WTC11 (cell line): Measurements from ENCODE around the gene RASGRP4. TPM values are rescaled to one million over a fixed set of nuclear protein-coding genes. Genes with fewer than 3 reads are reported as not detected.

Experiments
- ATAC-seq: fragments of 200-7000 bp; cut with Tn5 transposase; 2 replicates; pipeline ENCODE4 v1.10.0; 2021; ENCODE audit warnings: mild to moderate bottlenecking, moderate library complexity
- CTCF ChIA-PET: fragments of 300-600 bp; sonication (Branson Sonifier 250); formaldehyde crosslinking; loops from one replicate; lab custom pipeline; 2021; ENCODE audit warnings: antibody characterized with exemption; lab: Charles Lee
- POLR2A ChIA-PET: fragments of 350-600 bp; sonication (Branson Sonifier 250); formaldehyde crosslinking; loops from one replicate; lab custom pipeline; 2021; ENCODE audit warnings: antibody characterized with exemption; lab: Charles Lee
- DNase-seq: peaks from one replicate; pipeline ENCODE4 v3.0.0; 2021; ENCODE audit warnings: low spot score
- H3K27ac Mint-ChIP-seq: 2 replicates; pipeline ENCODE4 v1.8.0; 2021; ENCODE audit warnings: mixed read lengths
- H3K27me3 Mint-ChIP-seq: 2 replicates; pipeline ENCODE4 v1.8.0; 2021; ENCODE audit warnings: low read depth, mild to moderate bottlenecking, moderate library complexity, mixed read lengths
- H3K36me3 Mint-ChIP-seq: 2 replicates; pipeline ENCODE4 v1.8.0; 2021; ENCODE audit warnings: mixed read lengths
- H3K4me1 Mint-ChIP-seq: 2 replicates; pipeline ENCODE4 v1.8.0; 2022; ENCODE audit warnings: mixed read lengths
- H3K4me3 Mint-ChIP-seq: 2 replicates; pipeline ENCODE4 v1.8.0; 2021; ENCODE audit warnings: mild to moderate bottlenecking, moderate library complexity, mixed read lengths
- H3K9me3 Mint-ChIP-seq: 2 replicates; pipeline ENCODE4 v1.8.0; 2021; ENCODE audit warnings: mixed read lengths
- CREM ChIP-seq: sonication (generic); formaldehyde crosslinking; IDR thresholded peaks from 2 replicates; pipeline ENCODE4 v1.8.1; 2022; ENCODE audit warnings: mild to moderate bottlenecking, missing genetic modification reagents, moderate library complexity
- ELF4 ChIP-seq: sonication (generic); formaldehyde crosslinking; IDR thresholded peaks from 2 replicates; pipeline ENCODE4 v1.8.1; 2022; ENCODE audit warnings: low read depth, mild to moderate bottlenecking, moderate library complexity, missing genetic modification reagents
- EMX1 ChIP-seq: fragments of 250-450 bp; sonication (Bioruptor Pico); IDR thresholded peaks from 2 replicates; pipeline ENCODE4 v1.8.0; 2021; ENCODE audit warnings: mild to moderate bottlenecking
- FOXJ3 ChIP-seq: sonication (generic); formaldehyde crosslinking; IDR thresholded peaks from 2 replicates; pipeline ENCODE4 v1.9.0; 2021; ENCODE audit warnings: missing genetic modification reagents, mild to moderate bottlenecking, borderline replicate concordance
- GTF2I ChIP-seq: fragments of 250-450 bp; sonication (Bioruptor Pico); conservative IDR thresholded peaks from 2 replicates; pipeline ENCODE4 v1.4.0; 2021; ENCODE audit warnings: mild to moderate bottlenecking
- KAT7 ChIP-seq: sonication (generic); formaldehyde crosslinking; IDR thresholded peaks from 2 replicates; pipeline ENCODE4 v1.8.1; 2023; ENCODE audit warnings: missing genetic modification reagents, mild to moderate bottlenecking, borderline replicate concordance
- ZNF121 ChIP-seq: sonication (generic); formaldehyde crosslinking; IDR thresholded peaks from 2 replicates; pipeline ENCODE4 v1.8.0; 2023; ENCODE audit warnings: missing genetic modification reagents
- ZNF263 ChIP-seq: sonication (generic); formaldehyde crosslinking; IDR thresholded peaks from 2 replicates; pipeline ENCODE4 v1.8.1; 2022; ENCODE audit warnings: low read depth, mild to moderate bottlenecking, moderate library complexity, missing genetic modification reagents
- ZNF423 ChIP-seq: fragments of 250-450 bp; sonication (Bioruptor Pico); IDR thresholded peaks from 2 replicates; pipeline ENCODE4 v2.1.2; 2022; ENCODE audit warnings: mild to moderate bottlenecking, moderate library complexity
- total RNA-seq: library from RNA; stranded (reverse); gene quantifications from 3 replicates; pipeline ENCODE4 v1.2.3, GENCODE V29; 2021
- TF ChIP-seq, protein P1 (sequence below): sonication (generic); formaldehyde crosslinking; IDR thresholded peaks from 2 replicates; pipeline ENCODE4 v1.8.0; 2022; ENCODE audit warnings: mild to moderate bottlenecking, missing genetic modification reagents
- TF ChIP-seq, protein P2 (sequence below): sonication (generic); formaldehyde crosslinking; conservative IDR thresholded peaks from 2 replicates; pipeline ENCODE4 v1.8.1; 2023; ENCODE audit warnings: mild to moderate bottlenecking, low read depth, missing genetic modification reagents, moderate library complexity
- TF ChIP-seq, protein P3 (sequence below): fragments of 250-450 bp; sonication (Bioruptor Pico); IDR thresholded peaks from 2 replicates; pipeline ENCODE4 v1.9.0; 2021; ENCODE audit warnings: moderate library complexity, mild to moderate bottlenecking, inconsistent platforms, borderline replicate concordance
- TF ChIP-seq, protein P4 (sequence below): sonication (generic); formaldehyde crosslinking; conservative IDR thresholded peaks from 2 replicates; pipeline ENCODE4 v1.8.1; 2022; ENCODE audit warnings: mild to moderate bottlenecking, missing genetic modification reagents
- TF ChIP-seq, protein P5 (sequence below): sonication (generic); formaldehyde crosslinking; IDR thresholded peaks from 2 replicates; pipeline ENCODE4 v1.8.0; 2022; ENCODE audit warnings: mild to moderate bottlenecking, missing genetic modification reagents
- TF ChIP-seq, protein P6 (sequence below): fragments of 250-450 bp; sonication (Bioruptor Pico); IDR thresholded peaks from 2 replicates; pipeline ENCODE4 v1.9.0; 2021; ENCODE audit warnings: mild to moderate bottlenecking
- TF ChIP-seq, protein P7 (sequence below): fragments of 250-450 bp; sonication (Bioruptor Pico); IDR thresholded peaks from 2 replicates; pipeline ENCODE4 v2.1.2; 2022; ENCODE audit warnings: mild to moderate bottlenecking, moderate library complexity
- TF ChIP-seq, protein P8 (sequence below): fragments of 250-450 bp; sonication (Bioruptor Pico); IDR thresholded peaks from 2 replicates; pipeline ENCODE4 v1.9.0; 2021; ENCODE audit warnings: mild to moderate bottlenecking
- TF ChIP-seq, protein P9 (sequence below): sonication (generic); formaldehyde crosslinking; IDR thresholded peaks from 2 replicates; pipeline ENCODE4 v1.8.1; 2022; ENCODE audit warnings: mild to moderate bottlenecking, missing genetic modification reagents, moderate library complexity, borderline replicate concordance
- TF ChIP-seq, protein P10 (sequence below): sonication (generic); formaldehyde crosslinking; IDR thresholded peaks from 2 replicates; pipeline ENCODE4 v1.8.1; 2022; ENCODE audit warnings: missing genetic modification reagents, borderline replicate concordance

RASGRP4 gene
- total RNA-seq, 1 experiment from 2014 or later = 2.5 TPM

DNA sequence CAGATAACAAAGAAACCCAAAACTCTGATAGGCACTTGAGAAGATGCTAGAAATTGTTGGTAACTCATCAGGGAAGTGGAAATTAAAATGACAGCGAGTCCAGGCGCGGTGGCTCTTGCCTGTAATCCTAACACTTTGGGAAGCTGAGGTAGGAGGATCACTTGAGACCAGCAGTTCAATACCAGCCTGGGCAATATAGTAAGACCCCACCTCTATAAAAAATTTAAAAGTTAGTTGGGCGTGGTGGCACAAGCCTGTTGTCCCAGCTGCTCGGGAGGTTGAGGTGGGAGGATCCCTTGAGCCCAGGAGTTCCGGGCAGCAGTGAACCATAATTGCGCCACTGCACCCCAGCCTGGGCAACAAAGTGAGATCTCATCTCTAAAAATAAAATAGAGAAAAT, 4.9 kb upstream of the RASGRP4 start:
- ChIA-PET CTCF (interaction anchor here (0.7 to 5.2 kb wide), 4 partner anchors 28 to 203 kb away, joined by 3 to 29 read pairs (median 3); partner anchors contain the start of genes FAM98C and PSMD8), POLR2A (interaction anchor here (0.7 kb wide), 1 partner anchor 25 kb away, joined by 5 read pairs; no protein-coding TSS in a partner anchor)
- H3K4me3 Mint-ChIP-seq = no peak overlapping the region
- no peak for DNase-seq
- TF ChIP-seq, protein P1, sequence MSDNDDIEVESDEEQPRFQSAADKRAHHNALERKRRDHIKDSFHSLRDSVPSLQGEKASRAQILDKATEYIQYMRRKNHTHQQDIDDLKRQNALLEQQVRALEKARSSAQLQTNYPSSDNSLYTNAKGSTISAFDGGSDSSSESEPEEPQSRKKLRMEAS (CRISPR knock-in tag) = no peak
- TF ChIP-seq ZNF121 = peak; percentile 58; the same call in 1 of the 2 replicates
- H3K36me3 Mint-ChIP-seq = no peaks in the 10 kb centered on the region
- peaks cover 45% of the 10 kb centered on the region for H3K4me1 Mint-ChIP-seq
- H3K27me3 Mint-ChIP-seq = peaks cover 2% of the 10 kb centered on the region; the same call in 1 of the 2 replicates
- no peaks in the 10 kb centered on the region for H3K9me3 Mint-ChIP-seq
- ATAC-seq = no peak
- H3K27ac Mint-ChIP-seq = no peak overlapping the region

DNA sequence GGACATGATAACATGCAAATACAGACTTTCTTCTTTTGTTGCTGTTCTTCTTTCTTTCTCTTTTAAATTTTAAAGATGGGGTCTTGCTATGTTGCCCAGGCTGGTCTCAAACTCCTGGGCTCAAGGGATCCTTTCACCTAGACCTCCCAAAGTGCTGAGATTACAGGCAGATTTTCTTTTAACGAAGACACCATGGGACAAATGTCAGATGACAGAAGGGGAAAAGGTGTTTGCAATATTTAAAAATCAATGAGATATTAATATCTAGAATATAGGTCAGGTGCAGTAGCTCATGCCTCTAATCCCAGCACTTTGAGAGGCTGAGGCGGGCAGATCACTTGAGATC, 3.8 kb upstream of the RASGRP4 start:
- H3K9me3 Mint-ChIP-seq = no peaks in the 10 kb centered on the region
- CTCF ChIA-PET = interaction anchor here (5.2 kb wide), 1 partner anchor 27 kb away, joined by 29 read pairs; the partner anchor contains the start of gene FAM98C
- H3K4me1 Mint-ChIP-seq = peaks cover 40% of the 10 kb centered on the region
- no peaks in the 10 kb centered on the region for H3K36me3 Mint-ChIP-seq
- TF ChIP-seq ELF4 (CRISPR knock-in tag) = no peak
- TF ChIP-seq FOXJ3 (CRISPR knock-in tag) = no peak
- no peak for TF ChIP-seq GTF2I (CRISPR knock-in tag)
- no peak for TF ChIP-seq ZNF121
- TF ChIP-seq, protein P2, sequence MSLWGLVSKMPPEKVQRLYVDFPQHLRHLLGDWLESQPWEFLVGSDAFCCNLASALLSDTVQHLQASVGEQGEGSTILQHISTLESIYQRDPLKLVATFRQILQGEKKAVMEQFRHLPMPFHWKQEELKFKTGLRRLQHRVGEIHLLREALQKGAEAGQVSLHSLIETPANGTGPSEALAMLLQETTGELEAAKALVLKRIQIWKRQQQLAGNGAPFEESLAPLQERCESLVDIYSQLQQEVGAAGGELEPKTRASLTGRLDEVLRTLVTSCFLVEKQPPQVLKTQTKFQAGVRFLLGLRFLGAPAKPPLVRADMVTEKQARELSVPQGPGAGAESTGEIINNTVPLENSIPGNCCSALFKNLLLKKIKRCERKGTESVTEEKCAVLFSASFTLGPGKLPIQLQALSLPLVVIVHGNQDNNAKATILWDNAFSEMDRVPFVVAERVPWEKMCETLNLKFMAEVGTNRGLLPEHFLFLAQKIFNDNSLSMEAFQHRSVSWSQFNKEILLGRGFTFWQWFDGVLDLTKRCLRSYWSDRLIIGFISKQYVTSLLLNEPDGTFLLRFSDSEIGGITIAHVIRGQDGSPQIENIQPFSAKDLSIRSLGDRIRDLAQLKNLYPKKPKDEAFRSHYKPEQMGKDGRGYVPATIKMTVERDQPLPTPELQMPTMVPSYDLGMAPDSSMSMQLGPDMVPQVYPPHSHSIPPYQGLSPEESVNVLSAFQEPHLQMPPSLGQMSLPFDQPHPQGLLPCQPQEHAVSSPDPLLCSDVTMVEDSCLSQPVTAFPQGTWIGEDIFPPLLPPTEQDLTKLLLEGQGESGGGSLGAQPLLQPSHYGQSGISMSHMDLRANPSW (CRISPR knock-in tag) = no peak
- TF ChIP-seq, protein P3, sequence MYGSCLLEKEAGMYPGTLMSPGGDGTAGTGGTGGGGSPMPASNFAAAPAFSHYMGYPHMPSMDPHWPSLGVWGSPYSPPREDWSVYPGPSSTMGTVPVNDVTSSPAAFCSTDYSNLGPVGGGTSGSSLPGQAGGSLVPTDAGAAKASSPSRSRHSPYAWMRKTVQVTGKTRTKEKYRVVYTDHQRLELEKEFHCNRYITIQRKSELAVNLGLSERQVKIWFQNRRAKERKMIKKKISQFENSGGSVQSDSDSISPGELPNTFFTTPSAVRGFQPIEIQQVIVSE (CRISPR knock-in tag) = no peak
- TF ChIP-seq, protein P4, sequence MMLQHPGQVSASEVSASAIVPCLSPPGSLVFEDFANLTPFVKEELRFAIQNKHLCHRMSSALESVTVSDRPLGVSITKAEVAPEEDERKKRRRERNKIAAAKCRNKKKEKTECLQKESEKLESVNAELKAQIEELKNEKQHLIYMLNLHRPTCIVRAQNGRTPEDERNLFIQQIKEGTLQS (CRISPR knock-in tag) = no peak
- TF ChIP-seq, protein P5, sequence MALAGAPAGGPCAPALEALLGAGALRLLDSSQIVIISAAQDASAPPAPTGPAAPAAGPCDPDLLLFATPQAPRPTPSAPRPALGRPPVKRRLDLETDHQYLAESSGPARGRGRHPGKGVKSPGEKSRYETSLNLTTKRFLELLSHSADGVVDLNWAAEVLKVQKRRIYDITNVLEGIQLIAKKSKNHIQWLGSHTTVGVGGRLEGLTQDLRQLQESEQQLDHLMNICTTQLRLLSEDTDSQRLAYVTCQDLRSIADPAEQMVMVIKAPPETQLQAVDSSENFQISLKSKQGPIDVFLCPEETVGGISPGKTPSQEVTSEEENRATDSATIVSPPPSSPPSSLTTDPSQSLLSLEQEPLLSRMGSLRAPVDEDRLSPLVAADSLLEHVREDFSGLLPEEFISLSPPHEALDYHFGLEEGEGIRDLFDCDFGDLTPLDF (CRISPR knock-in tag) = no peak
- no peak for TF ChIP-seq KAT7
- TF ChIP-seq, protein P6, sequence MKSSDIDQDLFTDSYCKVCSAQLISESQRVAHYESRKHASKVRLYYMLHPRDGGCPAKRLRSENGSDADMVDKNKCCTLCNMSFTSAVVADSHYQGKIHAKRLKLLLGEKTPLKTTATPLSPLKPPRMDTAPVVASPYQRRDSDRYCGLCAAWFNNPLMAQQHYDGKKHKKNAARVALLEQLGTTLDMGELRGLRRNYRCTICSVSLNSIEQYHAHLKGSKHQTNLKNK (CRISPR knock-in tag) = no peak
- no peak for TF ChIP-seq CREM (CRISPR knock-in tag)
- TF ChIP-seq EMX1 (CRISPR knock-in tag) = no peak
- TF ChIP-seq, protein P7, sequence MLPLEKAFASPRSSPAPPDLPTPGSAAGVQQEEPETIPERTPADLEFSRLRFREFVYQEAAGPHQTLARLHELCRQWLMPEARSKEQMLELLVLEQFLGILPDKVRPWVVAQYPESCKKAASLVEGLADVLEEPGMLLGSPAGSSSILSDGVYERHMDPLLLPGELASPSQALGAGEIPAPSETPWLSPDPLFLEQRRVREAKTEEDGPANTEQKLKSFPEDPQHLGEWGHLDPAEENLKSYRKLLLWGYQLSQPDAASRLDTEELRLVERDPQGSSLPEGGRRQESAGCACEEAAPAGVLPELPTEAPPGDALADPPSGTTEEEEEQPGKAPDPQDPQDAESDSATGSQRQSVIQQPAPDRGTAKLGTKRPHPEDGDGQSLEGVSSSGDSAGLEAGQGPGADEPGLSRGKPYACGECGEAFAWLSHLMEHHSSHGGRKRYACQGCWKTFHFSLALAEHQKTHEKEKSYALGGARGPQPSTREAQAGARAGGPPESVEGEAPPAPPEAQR (CRISPR knock-in tag) = no peak
- TF ChIP-seq, protein P8, sequence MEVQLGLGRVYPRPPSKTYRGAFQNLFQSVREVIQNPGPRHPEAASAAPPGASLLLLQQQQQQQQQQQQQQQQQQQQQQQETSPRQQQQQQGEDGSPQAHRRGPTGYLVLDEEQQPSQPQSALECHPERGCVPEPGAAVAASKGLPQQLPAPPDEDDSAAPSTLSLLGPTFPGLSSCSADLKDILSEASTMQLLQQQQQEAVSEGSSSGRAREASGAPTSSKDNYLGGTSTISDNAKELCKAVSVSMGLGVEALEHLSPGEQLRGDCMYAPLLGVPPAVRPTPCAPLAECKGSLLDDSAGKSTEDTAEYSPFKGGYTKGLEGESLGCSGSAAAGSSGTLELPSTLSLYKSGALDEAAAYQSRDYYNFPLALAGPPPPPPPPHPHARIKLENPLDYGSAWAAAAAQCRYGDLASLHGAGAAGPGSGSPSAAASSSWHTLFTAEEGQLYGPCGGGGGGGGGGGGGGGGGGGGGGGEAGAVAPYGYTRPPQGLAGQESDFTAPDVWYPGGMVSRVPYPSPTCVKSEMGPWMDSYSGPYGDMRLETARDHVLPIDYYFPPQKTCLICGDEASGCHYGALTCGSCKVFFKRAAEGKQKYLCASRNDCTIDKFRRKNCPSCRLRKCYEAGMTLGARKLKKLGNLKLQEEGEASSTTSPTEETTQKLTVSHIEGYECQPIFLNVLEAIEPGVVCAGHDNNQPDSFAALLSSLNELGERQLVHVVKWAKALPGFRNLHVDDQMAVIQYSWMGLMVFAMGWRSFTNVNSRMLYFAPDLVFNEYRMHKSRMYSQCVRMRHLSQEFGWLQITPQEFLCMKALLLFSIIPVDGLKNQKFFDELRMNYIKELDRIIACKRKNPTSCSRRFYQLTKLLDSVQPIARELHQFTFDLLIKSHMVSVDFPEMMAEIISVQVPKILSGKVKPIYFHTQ = no peak
- TF ChIP-seq, protein P9, sequence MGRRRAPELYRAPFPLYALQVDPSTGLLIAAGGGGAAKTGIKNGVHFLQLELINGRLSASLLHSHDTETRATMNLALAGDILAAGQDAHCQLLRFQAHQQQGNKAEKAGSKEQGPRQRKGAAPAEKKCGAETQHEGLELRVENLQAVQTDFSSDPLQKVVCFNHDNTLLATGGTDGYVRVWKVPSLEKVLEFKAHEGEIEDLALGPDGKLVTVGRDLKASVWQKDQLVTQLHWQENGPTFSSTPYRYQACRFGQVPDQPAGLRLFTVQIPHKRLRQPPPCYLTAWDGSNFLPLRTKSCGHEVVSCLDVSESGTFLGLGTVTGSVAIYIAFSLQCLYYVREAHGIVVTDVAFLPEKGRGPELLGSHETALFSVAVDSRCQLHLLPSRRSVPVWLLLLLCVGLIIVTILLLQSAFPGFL (CRISPR knock-in tag) = no peak
- no peak for TF ChIP-seq ZNF263
- TF ChIP-seq, protein P10, sequence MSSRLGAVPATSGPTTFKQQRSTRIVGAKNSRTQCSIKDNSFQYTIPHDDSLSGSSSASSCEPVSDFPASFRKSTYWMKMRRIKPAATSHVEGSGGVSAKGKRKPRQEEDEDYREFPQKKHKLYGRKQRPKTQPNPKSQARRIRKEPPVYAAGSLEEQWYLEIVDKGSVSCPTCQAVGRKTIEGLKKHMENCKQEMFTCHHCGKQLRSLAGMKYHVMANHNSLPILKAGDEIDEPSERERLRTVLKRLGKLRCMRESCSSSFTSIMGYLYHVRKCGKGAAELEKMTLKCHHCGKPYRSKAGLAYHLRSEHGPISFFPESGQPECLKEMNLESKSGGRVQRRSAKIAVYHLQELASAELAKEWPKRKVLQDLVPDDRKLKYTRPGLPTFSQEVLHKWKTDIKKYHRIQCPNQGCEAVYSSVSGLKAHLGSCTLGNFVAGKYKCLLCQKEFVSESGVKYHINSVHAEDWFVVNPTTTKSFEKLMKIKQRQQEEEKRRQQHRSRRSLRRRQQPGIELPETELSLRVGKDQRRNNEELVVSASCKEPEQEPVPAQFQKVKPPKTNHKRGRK = no peak
- TF ChIP-seq ZNF423 = no peak
- H3K27me3 Mint-ChIP-seq = peaks cover 2% of the 10 kb centered on the region; the same call in 1 of the 2 replicates
- POLR2A ChIA-PET = no interaction called here
- DNase-seq = no peak
- peak overlapping the region; percentile 75; the same call in 1 of the 2 replicates for H3K27ac Mint-ChIP-seq
- ATAC-seq = no peak
- H3K4me3 Mint-ChIP-seq = no peak overlapping the region
